Lower lobe of right lung (tissue), 2 donors: Measurements from ENCODE around the gene PTPA. TPM values are rescaled to one million over a fixed set of nuclear protein-coding genes. Genes with fewer than 3 reads are reported as not detected.
"Not testable (repeated sequence)": the region's sequence is repeated elsewhere in the genome, so short reads cannot be mapped to it uniquely, and the experiment has no call there.

ENCODE experiments used
- ATAC-seq, 2 donors: fragments of 200-7000 bp; cut with Tn5 transposase; one replicate each; pipeline ENCODE4 v1.9.1; 2020 to 2022; ENCODE audit warnings: mild to moderate bottlenecking in 2 of 2, moderate library complexity in 2 of 2
- DNase-seq: peaks from one replicate; pipeline ENCODE4 v3.0.0-alpha.2; 2020
- H3K27ac ChIP-seq: fragments of 200-600 bp; one replicate; pipeline ENCODE4 v1.8.0; 2022
- H3K27me3 ChIP-seq: fragments of 200-600 bp; one replicate; pipeline ENCODE4 v1.8.0; 2022; ENCODE audit warnings: low read depth
- H3K36me3 ChIP-seq: fragments of 200-600 bp; one replicate; pipeline ENCODE4 v1.8.0; 2022; ENCODE audit warnings: mild to moderate bottlenecking
- H3K4me1 ChIP-seq: fragments of 200-600 bp; one replicate; pipeline ENCODE4 v1.8.0; 2022
- H3K4me3 ChIP-seq: fragments of 200-600 bp; one replicate; pipeline ENCODE4 v1.8.0; 2022; ENCODE audit warnings: mild to moderate bottlenecking
- H3K9me3 ChIP-seq: fragments of 200-600 bp; one replicate; pipeline ENCODE4 v1.8.0; 2022
- CTCF ChIP-seq: fragments of 200-600 bp; IDR thresholded peaks from one replicate; pipeline ENCODE4 v1.8.0; 2022; ENCODE audit warnings: antibody characterized with exemption, mild to moderate bottlenecking
- intact Hi-C: fragments of 100-400 bp; cut with DNase I; formaldehyde crosslinking; loops from one replicate; pipeline ENCODE4 v1.11.0; 2022
- total RNA-seq: library from RNA; stranded (reverse); fragmentation: NEBNext Ultra II Directional; extraction: Animal tissue kit (Norgen Biotek cat#: 25700); gene quantifications from one replicate; pipeline ENCODE4 v1.2.1, GENCODE V29; 2021
- donor health status: DM: no; HTN: yes; CAD: no; lungs with severe emphysema.

Gene PTPA
- total RNA-seq, 1 donor from 2014 or later = 100 TPM

GRCh38 chr9:129108083-129108804 is 3.0 kb upstream of the PTPA start:
- ATAC-seq (no peak), DNase-seq (no peak)
- H3K27ac ChIP-seq = no peak overlapping the region
- no peaks in the 10 kb centered on the region for H3K27me3 ChIP-seq
- peaks cover 14% of the 10 kb centered on the region for H3K36me3 ChIP-seq
- H3K9me3 ChIP-seq = no peaks in the 10 kb centered on the region
- intact Hi-C loops = no loop called here
- no peak for TF ChIP-seq CTCF
- H3K4me3 ChIP-seq = no peak overlapping the region
- H3K4me1 ChIP-seq = peaks cover 26% of the 10 kb centered on the region

GRCh38 chr9:129108805-129109536 is 2.2 kb upstream of the PTPA start:
- intact Hi-C loops = no loop called here

GRCh38 chr9:129109537-129109903 is 1.7 kb upstream of the PTPA start:
- H3K9me3 ChIP-seq = no peaks in the 10 kb centered on the region
- ATAC-seq (no peak), DNase-seq (no peak)
- peaks cover 36% of the 10 kb centered on the region for H3K4me1 ChIP-seq
- H3K27me3 ChIP-seq = no peaks in the 10 kb centered on the region
- TF ChIP-seq CTCF = no peak
- no peak overlapping the region for H3K27ac ChIP-seq
- H3K36me3 ChIP-seq = peaks cover 14% of the 10 kb centered on the region
- H3K4me3 ChIP-seq = peak overlapping the region; percentile 73
- intact Hi-C loops = no loop called here

More at GRCh38 chr9:129108805-129109536, 2.2 kb upstream of the PTPA start:
- peaks cover 31% of the 10 kb centered on the region for H3K4me1 ChIP-seq
- H3K9me3 ChIP-seq = no peaks in the 10 kb centered on the region
- DNase-seq (no peak), ATAC-seq (no peak)
- no peaks in the 10 kb centered on the region for H3K27me3 ChIP-seq
- TF ChIP-seq CTCF = no peak
- H3K4me3 ChIP-seq = no peak overlapping the region
- peaks cover 14% of the 10 kb centered on the region for H3K36me3 ChIP-seq
- H3K27ac ChIP-seq = no peak overlapping the region

GRCh38 chr9:129109952-129110739 is 1.1 kb upstream of the PTPA start:
- ATAC-seq (peak; percentile 1 to 43), DNase-seq (no peak)
- peaks cover 39% of the 10 kb centered on the region for H3K4me1 ChIP-seq
- H3K27me3 ChIP-seq = no peaks in the 10 kb centered on the region
- peak overlapping the region; percentile 73 for H3K4me3 ChIP-seq
- intact Hi-C loops = no loop called here
- no peaks in the 10 kb centered on the region for H3K9me3 ChIP-seq
- H3K36me3 ChIP-seq = peaks cover 14% of the 10 kb centered on the region
- H3K27ac ChIP-seq = peak overlapping the region; percentile 93
- TF ChIP-seq CTCF = no peak

GRCh38 chr9:129111528-129112151 is 425 bp downstream of the PTPA start:
- Histone ChIP-seq H3K9me3 (no peaks in the 10 kb centered on the region), H3K27ac (peak overlapping the region; percentile 93), H3K4me3 (peak overlapping the region; percentile 73), H3K27me3 (no peaks in the 10 kb centered on the region), H3K4me1 (peaks cover 39% of the 10 kb centered on the region), H3K36me3 (peaks cover 12% of the 10 kb centered on the region)
- DNase-seq = no peak
- no peak for TF ChIP-seq CTCF
- ATAC-seq = peak; percentile 13 to 32
- intact Hi-C loops = no loop called here

GRCh38 chr9:129112526-129112925 is 1.3 kb downstream of the PTPA start:
- H3K27me3 ChIP-seq, H3K27ac ChIP-seq, ATAC-seq, H3K9me3 ChIP-seq, DNase-seq, intact Hi-C loops, H3K36me3 ChIP-seq: not testable (repeated sequence)
- Histone ChIP-seq H3K4me1 (peaks cover 39% of the 10 kb centered on the region), H3K4me3 (peak overlapping the region; percentile 73)
